ENCODE measurements around the gene RGS2. TPM values are rescaled to one million over a fixed set of nuclear protein-coding genes. Genes with fewer than 3 reads are reported as not detected.

RGS2 gene
- total and polyA plus RNA-seq, 9 of the 15 experiments (the other 6 are each of a cell fraction or from before 2014, with no cell fraction given): 2.5 to 5.4 (median 3.8) TPM

DNA sequence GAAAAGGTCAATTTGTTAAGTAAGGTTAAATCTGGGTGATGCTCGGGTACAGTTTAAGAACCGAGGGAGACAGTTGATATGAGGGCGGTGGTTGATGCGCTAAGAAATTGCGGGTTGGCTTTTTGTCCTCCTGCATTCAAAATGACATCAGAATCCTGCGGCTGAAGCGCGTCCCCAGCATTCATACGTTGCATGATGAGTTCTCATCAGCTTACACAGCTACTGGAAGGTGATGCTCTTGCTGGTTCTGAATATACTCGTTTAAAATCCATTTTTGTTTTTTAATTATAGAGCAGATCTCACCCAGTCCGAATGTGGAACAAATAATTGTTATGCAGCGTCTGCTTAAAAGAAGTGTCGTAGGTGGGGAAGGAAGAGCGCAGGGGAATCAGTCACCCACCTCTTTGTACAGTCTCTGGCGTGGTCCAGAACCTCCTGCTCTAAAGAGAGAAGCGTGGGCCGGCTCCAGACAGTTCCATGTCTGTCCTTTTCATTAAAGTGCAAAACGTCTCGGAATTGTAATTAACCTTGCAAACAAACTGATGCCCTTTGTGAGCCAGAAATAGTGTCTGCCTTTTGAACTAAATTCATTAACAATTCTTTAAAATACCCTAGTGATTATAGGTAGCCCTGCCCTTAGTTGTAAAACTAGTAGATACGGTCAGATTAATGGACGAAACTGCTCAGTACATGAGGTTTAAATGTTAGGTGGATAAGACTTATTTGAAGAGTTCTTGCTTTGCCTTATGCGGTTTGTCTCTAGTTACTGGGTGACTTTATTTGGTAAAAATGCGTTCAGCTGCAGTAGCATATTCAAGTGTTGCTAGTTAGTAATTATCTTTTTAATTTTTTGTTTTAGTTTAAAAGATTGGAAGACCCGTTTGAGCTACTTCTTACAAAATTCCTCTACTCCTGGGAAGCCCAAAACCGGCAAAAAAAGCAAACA is 741 bp downstream of the RGS2 start (continued):
- TF ChIP-seq, protein P1, sequence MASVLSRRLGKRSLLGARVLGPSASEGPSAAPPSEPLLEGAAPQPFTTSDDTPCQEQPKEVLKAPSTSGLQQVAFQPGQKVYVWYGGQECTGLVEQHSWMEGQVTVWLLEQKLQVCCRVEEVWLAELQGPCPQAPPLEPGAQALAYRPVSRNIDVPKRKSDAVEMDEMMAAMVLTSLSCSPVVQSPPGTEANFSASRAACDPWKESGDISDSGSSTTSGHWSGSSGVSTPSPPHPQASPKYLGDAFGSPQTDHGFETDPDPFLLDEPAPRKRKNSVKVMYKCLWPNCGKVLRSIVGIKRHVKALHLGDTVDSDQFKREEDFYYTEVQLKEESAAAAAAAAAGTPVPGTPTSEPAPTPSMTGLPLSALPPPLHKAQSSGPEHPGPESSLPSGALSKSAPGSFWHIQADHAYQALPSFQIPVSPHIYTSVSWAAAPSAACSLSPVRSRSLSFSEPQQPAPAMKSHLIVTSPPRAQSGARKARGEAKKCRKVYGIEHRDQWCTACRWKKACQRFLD (CRISPR knock-in tag; IDR thresholded peaks at IDR 0.05): no peak
- TF ChIP-seq IRF9 (tag; IDR thresholded peaks at IDR 0.05): no peak
- no peak for TF ChIP-seq KDM5B (IDR thresholded peaks at IDR 0.05; ENCODE audit: insufficient replicate concordance, low read depth, low read length)
- 0 out of 2 replicates have a peak, but pooled peaks have one; percentile 13 for TF ChIP-seq NKRF (IDR thresholded peaks at IDR 0.05; ENCODE audit: borderline replicate concordance)
- TF ChIP-seq FOXA3 (CRISPR knock-in tag; conservative IDR thresholded peaks at IDR 0.05 in 1 of 2, IDR thresholded peaks at IDR 0.05 in 1 of 2): no peak
- no peak for TF ChIP-seq CAMTA2 (CRISPR knock-in tag; conservative IDR thresholded peaks at IDR 0.05)
- no peak for TF ChIP-seq RBM22 (IDR thresholded peaks at IDR 0.05; ENCODE audit: low read depth, low read length, poor library complexity, severe bottlenecking)
- TF ChIP-seq CUX1 (CRISPR knock-in tag; IDR thresholded peaks at IDR 0.05): no peak
- no peak for TF ChIP-seq PML (IDR thresholded peaks at IDR 0.05; ENCODE audit: low read length)
- TF ChIP-seq RFX5 (IDR thresholded peaks at IDR 0.05; ENCODE audit: low read depth, low read length): no peak
- TF ChIP-seq ZNF695 (CRISPR knock-in tag; IDR thresholded peaks at IDR 0.05): no peak
- TF ChIP-seq CBX1 (IDR thresholded peaks at IDR 0.05; ENCODE audit: low read depth): 0 out of 2 replicates have a peak, but pooled peaks have one; percentile 6
- TF ChIP-seq, protein P2, sequence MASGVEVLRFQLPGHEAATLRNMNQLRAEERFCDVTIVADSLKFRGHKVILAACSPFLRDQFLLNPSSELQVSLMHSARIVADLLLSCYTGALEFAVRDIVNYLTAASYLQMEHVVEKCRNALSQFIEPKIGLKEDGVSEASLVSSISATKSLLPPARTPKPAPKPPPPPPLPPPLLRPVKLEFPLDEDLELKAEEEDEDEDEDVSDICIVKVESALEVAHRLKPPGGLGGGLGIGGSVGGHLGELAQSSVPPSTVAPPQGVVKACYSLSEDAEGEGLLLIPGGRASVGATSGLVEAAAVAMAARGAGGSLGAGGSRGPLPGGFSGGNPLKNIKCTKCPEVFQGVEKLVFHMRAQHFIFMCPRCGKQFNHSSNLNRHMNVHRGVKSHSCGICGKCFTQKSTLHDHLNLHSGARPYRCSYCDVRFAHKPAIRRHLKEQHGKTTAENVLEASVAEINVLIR (CRISPR knock-in tag; IDR thresholded peaks at IDR 0.05): peak; percentile 54
- no peak for TF ChIP-seq TRIM24 (IDR thresholded peaks at IDR 0.05)
